Left lung (tissue), 10 donors: Measurements from ENCODE around the gene GAGE10. TPM values are rescaled to one million over a fixed set of nuclear protein-coding genes. Genes with fewer than 3 reads are reported as not detected.
"Not testable (repeated sequence)": the region's sequence is repeated elsewhere in the genome, so short reads cannot be mapped to it uniquely, and the experiment has no call there.

Experiments
- ATAC-seq: fragments of 200-7000 bp; cut with Tn5 transposase; one replicate; pipeline ENCODE4 v1.9.1; 2020; ENCODE audit warnings: moderate library complexity
- DNase-seq, 4 donors: peaks; one replicate each; pipeline ENCODE4 v3.0.0-alpha.2; 2013 to 2020
- H3K27ac ChIP-seq, 2 donors: fragments of 200-600 bp; sonication (generic) in 1 of 2; one replicate each; pipeline versions ENCODE4 v1.5.0 to v1.8.0; 2020 to 2021
- H3K27me3 ChIP-seq, 2 donors: fragments of 200-600 bp; sonication (generic) in 1 of 2; one replicate each; pipeline versions ENCODE4 v1.5.0 to v1.8.0; 2020 to 2021
- H3K36me3 ChIP-seq, 2 donors: fragments of 200-600 bp; sonication (generic) in 1 of 2; one replicate each; pipeline versions ENCODE4 v1.5.0 to v1.8.0; 2020 to 2021
- H3K4me1 ChIP-seq, 2 donors: fragments of 200-600 bp; one replicate each; pipeline ENCODE4 v1.8.0; 2021
- H3K4me3 ChIP-seq, 2 donors: fragments of 200-600 bp; sonication (generic) in 1 of 2; one replicate each; pipeline versions ENCODE4 v1.5.0 to v1.8.0; 2020 to 2021; ENCODE audit warnings: mild to moderate bottlenecking in 1 of 2
- H3K9me3 ChIP-seq, 2 donors: fragments of 200-600 bp; sonication (generic) in 1 of 2; one replicate each; pipeline versions ENCODE4 v1.5.0 to v1.8.0; 2020 to 2021
- intact Hi-C, 2 donors: fragments of 100-400 bp; cut with DNase I; formaldehyde crosslinking; loops; one replicate each; pipeline versions ENCODE4 v1.11.2 to v1.14.2; 2022
- polyA plus RNA-seq, 6 donors: library from polyadenylated mRNA; unstranded; fragments of 120-200 nt; gene quantifications; one replicate each; pipeline ENCODE4 v1.2.1, GENCODE V29; 2013; ENCODE audit not compliant: insufficient read length in 6 of 6
- total RNA-seq, 2 donors: library from RNA; stranded (reverse); fragmentation: NEBNext Ultra II Directional; extraction: Animal tissue kit (Norgen Biotek cat#: 25700); gene quantifications; one replicate each; pipeline ENCODE4 v1.2.1, GENCODE V29; 2021
- donor health status: DM: no; HTN: yes; CAD: no.
- donor health status: DM: no; HTN: no; CAD: no.

The GAGE10 gene
- total and polyA plus RNA-seq, 8 donors = 0.31 to 0.33 TPM; not detected in 6

DNA sequence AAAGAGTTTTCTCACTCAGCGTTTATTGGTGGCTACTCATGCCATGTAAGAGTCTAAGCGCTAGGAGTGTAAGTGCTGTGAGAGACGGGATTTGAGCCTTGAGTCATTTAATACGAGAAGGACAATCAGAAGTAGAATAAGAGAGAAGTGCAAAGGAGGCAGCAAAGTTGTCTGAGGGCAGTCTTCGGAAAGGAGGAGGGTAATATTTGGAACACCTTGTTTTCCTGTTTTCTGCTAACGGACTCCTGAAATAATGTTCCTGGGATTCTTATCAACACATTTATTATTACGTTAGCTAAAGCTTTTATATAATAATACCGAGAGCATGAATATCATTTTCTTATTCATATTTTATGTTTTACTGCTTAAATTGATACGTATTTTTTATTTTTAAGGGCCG lies 42.0 kb downstream of the GAGE10 start:
- H3K9me3 ChIP-seq, H3K27me3 ChIP-seq, H3K4me1 ChIP-seq, DNase-seq, H3K4me3 ChIP-seq, H3K27ac ChIP-seq, H3K36me3 ChIP-seq, intact Hi-C loops, ATAC-seq: not testable (repeated sequence)

DNA sequence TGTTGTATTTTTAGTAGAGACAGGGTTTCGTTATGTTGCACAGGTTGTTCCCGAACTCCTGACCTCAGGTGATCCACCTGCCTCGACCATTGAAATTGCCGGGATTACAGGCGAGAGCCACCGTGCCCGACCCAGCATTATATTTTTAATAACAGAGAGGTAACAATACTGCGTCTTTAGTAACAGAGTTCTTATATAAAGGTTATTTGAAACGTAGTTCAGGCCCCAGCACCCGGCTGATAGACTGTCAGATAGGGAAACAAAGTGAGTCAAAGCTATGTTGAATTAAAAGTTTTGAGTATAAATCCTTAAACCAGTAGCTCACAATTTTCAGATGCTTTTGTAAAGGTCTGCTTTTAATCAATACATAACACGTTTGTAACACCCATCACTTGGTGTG lies 42.7 kb downstream of the GAGE10 start:
- intact Hi-C loops, ATAC-seq: not testable (repeated sequence)

More for the DNA sequence above, 42.7 kb downstream of the GAGE10 start:
- not testable (repeated sequence) for H3K27ac ChIP-seq, H3K4me1 ChIP-seq, H3K27me3 ChIP-seq, H3K4me3 ChIP-seq, H3K9me3 ChIP-seq, DNase-seq, H3K36me3 ChIP-seq

Other genes with a start within 250 kb of the GAGE10 start
- gene CCDC120, start 244.6 kb upstream of the GAGE10 start, total RNA-seq = 10 to 100 TPM in 1 of 2 donors, 1 to 10 TPM in 1; 9.7 to 11.9 TPM
- gene CCDC120, start 244.6 kb upstream of the GAGE10 start, polyA plus RNA-seq = 10 to 100 TPM; 13.5 to 19.5 (median 16.2) TPM
- gene PRAF2, start 229.6 kb upstream of the GAGE10 start, total RNA-seq = 10 to 100 TPM; 37.3 to 40.0 TPM
- gene PRAF2, start 229.6 kb upstream of the GAGE10 start, polyA plus RNA-seq = 10 to 100 TPM; 26.6 to 38.0 (median 33.3) TPM
- 10 to 100 TPM; 47.5 to 51.6 TPM for gene WDR45, start 223.8 kb upstream of the GAGE10 start, total RNA-seq
- 10 to 100 TPM; 45.8 to 61.5 (median 48.2) TPM for gene WDR45, start 223.8 kb upstream of the GAGE10 start, polyA plus RNA-seq
- gene GPKOW, start 179.9 kb upstream of the GAGE10 start, total RNA-seq = 10 to 100 TPM; 15.5 to 15.7 TPM
- 10 to 100 TPM; 19.9 to 24.8 (median 22.2) TPM for gene GPKOW, start 179.9 kb upstream of the GAGE10 start, polyA plus RNA-seq
- 1 to 10 TPM; 5.6 to 9.4 TPM for gene MAGIX, start 140.9 kb upstream of the GAGE10 start, total RNA-seq
- gene MAGIX, start 140.9 kb upstream of the GAGE10 start, polyA plus RNA-seq = 1 to 10 TPM; 1.6 to 4.0 (median 2.2) TPM
- 100 to 1,000 TPM in 1 of 2 donors, 10 to 100 TPM in 1; 79.8 to 241 TPM for gene PLP2, start 131.7 kb upstream of the GAGE10 start, total RNA-seq
- 10 to 100 TPM; 42.7 to 62.7 (median 49.7) TPM for gene PLP2, start 131.7 kb upstream of the GAGE10 start, polyA plus RNA-seq
- gene PRICKLE3, start 117.3 kb upstream of the GAGE10 start, total RNA-seq = 10 to 100 TPM; 14.0 to 17.6 TPM
- gene PRICKLE3, start 117.3 kb upstream of the GAGE10 start, polyA plus RNA-seq = 1 to 10 TPM; 5.5 to 6.6 (median 5.6) TPM
- gene SYP, start 103.5 kb upstream of the GAGE10 start, total RNA-seq = 1 to 10 TPM; 2.1 to 3.0 TPM
- gene SYP, start 103.5 kb upstream of the GAGE10 start, polyA plus RNA-seq = 1 to 10 TPM; 2.7 to 4.2 (median 3.1) TPM
- gene CACNA1F, start 70.3 kb upstream of the GAGE10 start, total RNA-seq = under 1 TPM; 0.21 to 0.73 TPM
- under 1 TPM; 0.20 to 0.63 (median 0.25) TPM for gene CACNA1F, start 70.3 kb upstream of the GAGE10 start, polyA plus RNA-seq
- 10 to 100 TPM; 14.4 to 16.8 TPM for gene CCDC22, start 68.2 kb upstream of the GAGE10 start, total RNA-seq
- gene CCDC22, start 68.2 kb upstream of the GAGE10 start, polyA plus RNA-seq = 10 to 100 TPM; 12.9 to 16.3 (median 14.6) TPM
- under 1 TPM; 0.29 to 0.45 TPM for gene FOXP3, start 38.9 kb upstream of the GAGE10 start, total RNA-seq
- 1 to 10 TPM in 1 of 6 donors, under 1 TPM in 5; 0.41 to 1.0 (median 0.59) TPM for gene FOXP3, start 38.9 kb upstream of the GAGE10 start, polyA plus RNA-seq
- 1 to 10 TPM; 4.5 to 5.0 TPM for gene PPP1R3F, start 33.9 kb upstream of the GAGE10 start, total RNA-seq
- gene PPP1R3F, start 33.9 kb upstream of the GAGE10 start, polyA plus RNA-seq = 1 to 10 TPM; 5.5 to 7.5 (median 6.5) TPM
- gene GAGE12J, start 18.4 kb downstream of the GAGE10 start, total RNA-seq = not detected
- not detected for gene GAGE12J, start 18.4 kb downstream of the GAGE10 start, polyA plus RNA-seq
- not detected for gene GAGE13, start 27.9 kb downstream of the GAGE10 start, total RNA-seq
- not detected for gene GAGE13, start 27.9 kb downstream of the GAGE10 start, polyA plus RNA-seq
- not detected for gene GAGE12C, start 228.5 kb downstream of the GAGE10 start, total RNA-seq
- not detected for gene GAGE12C, start 228.5 kb downstream of the GAGE10 start, polyA plus RNA-seq
- gene GAGE12D, start 238.1 kb downstream of the GAGE10 start, total RNA-seq = not detected
- gene GAGE12D, start 238.1 kb downstream of the GAGE10 start, polyA plus RNA-seq = not detected
- not detected for gene GAGE12E, start 247.6 kb downstream of the GAGE10 start, total RNA-seq
- not detected for gene GAGE12E, start 247.6 kb downstream of the GAGE10 start, polyA plus RNA-seq